GM18508 (cell line): ENCODE results near the gene TOP1.

Experiments
- ATAC-seq: cut with Tn5 transposase; IDR thresholded peaks from one replicate; pipeline ENCODE4 v1.9.1; 2021; ENCODE audit warnings: moderate number of reproducible peaks; ENCODE audit not compliant: insufficient read depth, unreplicated experiment

TOP1 gene

DNA sequence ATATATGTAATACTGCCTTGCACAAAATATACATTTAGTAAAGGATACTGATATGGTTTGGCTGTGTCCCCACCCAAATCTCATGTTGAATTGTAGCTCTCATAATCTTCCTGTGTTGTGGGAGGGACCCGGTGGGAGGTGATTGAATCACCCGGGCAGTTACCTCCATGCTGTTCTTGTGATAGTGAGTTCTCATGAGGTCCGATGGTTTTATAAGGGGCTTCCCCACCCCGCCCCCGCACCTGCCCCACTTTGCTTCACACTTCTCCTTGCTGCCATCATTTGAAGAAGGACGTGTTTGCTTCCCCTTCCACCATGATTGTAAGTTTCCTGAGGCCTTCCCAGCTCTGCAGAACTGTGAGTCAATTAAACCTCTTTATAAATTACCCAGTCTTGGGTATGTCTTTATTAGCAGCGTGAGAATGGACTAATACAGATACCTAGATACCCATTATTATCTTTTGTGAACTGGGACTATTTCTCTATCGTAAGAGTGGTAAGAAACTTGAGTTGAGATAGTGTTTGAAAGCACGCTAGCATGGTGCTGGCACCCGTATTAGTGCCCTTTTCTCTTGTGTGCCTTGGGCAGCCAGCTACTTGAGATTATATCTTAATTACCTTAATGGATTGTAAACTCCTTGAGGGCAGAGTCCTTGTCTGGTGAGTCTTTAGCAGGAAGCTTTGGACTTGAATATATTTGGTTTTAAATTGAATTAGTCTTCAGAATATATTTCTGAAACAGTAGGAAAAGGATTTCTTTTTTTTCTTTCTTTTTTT, 25.6 kb downstream of the TOP1 start:
- ATAC-seq: no peak

DNA sequence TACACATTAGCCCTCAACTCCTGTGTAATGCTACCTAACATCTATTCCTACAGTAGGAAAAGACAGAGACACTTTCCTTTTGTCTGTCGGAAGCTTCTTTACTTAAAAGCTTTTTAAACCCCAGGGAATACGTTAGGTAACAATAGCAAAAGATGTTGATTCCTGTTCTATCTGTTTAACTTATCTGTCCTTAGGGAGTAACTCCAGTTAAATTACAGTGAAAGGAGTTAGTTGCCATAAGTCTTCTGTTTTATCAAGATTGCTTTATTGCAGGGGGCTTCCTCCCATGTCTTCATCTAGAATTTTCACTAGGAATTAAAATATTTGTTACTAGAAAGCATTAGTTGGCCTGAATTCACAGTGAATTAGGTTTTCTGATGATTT, 26.2 kb downstream of the TOP1 start:
- ATAC-seq: no peak

DNA sequence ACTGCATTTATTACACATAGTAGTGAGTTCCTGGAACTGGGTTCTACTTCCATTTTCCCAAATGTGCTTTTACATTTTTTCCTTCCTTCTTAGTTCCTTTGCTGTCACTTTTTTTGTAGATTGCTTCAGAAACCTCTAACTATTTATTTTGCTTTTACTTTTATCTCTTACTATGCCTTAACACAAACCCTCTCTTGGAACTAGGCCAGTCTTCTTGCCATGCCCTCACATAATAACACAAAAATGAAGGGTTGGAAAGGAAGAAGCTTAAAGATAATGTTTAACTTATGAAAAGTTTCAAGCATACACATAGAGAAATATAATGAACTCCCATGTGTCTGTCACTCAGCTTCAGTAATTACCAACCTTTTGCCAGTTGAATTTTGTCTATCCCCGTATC, 27.1 kb downstream of the TOP1 start:
- ATAC-seq: no peak

DNA sequence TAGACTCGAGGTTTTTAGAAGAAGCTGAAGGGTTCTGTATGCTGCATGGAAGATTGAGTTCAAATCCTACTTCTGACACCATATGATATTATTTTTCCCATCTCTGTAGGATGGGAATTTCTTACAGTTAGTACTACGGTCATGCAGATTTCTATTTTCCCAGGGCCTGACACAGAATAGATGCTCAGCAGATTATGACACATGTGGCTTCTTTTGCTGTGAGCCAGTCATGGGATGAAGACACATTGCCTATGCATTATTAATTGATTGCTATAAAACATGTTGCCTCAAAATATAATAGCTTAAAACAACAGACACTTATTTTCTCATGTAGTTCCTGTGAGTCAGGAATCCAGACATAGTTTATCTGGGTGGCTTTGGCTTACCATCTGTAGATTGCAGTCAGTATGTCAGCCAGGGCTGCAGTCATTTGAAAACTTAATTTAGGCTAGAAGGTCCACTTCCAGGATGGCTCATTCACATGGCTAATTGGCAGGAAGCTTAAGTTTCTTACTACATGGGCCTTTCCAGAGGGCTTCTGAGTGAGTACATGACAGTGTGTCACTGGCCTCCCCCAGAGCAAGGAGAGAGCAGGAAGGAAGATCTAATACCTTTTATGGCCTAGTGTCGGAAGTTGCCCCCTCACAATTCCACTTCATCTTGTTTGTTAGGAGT, 29.5 kb downstream of the TOP1 start:
- ATAC-seq: no peak

DNA sequence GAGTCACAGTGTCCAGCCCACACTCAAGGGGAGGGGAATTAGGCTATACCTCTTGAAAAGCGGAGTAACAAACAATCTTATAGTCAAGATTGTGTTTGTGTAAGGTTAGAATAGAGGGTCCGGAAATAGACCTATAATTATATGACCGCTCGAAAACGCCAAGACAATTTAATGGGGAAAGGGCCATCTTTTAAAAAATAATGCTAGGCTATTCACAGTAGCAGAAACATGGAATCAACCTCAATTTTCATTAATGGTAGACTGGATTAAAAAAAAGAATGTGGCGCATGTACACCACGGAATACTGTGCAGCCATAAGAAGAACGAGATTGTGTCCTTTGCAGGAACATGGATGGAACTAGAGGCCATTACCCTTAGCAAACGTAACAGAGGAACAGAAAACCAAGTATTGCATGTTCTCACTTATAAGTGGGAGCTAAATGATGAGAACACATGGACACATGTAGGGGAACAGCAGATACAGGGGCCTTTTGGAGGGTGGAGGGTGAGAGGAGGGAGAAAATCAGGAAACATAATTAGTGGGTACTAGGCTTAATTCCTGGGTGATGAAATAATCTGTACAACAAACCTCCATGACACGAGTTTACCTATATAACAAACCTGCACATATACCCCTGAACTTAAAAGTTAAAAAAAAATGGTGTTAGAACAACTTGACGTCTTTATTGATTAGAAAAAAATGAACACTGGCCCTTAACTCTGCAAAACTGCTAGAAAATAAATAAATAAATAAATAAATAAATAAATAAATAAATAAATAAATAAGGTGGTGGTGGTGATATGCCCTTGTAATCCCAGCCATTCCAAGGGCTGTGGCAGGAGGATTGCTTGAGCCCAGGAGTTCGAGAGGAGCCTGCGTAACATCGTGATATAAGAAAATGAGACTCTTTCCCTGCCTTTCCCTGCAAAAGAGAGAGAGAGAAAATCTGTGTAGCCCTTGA, 30.3 kb downstream of the TOP1 start:
- ATAC-seq: no peak

DNA sequence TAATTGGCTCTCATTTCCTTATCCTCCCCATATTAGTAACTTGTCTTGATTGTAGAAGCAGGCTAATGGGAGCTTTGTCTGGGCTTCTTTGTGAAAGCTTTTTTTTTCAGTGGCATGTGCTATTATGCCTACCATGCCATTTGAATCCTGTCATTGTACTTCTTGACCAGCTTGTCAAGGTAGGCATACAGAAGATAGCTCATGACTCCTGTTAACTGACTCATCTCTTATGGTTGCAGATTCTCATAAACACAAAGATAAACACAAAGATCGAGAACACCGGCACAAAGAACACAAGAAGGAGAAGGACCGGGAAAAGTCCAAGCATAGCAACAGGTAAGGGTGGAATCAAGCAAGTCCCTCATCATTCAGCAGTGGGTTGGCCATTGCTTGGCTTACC, 32.5 kb downstream of the TOP1 start:
- ATAC-seq: no peak

DNA sequence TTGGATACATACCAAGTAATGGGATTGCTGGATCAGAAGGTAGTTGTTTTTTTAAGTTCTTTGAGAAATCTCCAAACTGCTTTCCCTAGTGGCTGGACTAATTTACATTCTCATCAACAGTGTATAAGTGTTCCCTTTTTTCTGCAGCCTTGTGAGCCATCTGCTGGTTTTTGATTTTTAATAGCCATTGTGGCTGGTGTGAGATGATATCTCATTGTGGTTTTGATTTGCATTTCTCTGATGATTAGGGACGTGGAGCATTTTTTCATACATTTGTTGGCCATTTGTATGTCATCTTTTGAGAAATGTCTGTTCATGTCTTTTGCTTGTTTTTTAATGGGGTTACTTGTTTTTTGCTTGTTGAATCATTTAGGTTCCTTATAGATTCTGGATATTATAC, 34.8 kb downstream of the TOP1 start:
- ATAC-seq: no peak

DNA sequence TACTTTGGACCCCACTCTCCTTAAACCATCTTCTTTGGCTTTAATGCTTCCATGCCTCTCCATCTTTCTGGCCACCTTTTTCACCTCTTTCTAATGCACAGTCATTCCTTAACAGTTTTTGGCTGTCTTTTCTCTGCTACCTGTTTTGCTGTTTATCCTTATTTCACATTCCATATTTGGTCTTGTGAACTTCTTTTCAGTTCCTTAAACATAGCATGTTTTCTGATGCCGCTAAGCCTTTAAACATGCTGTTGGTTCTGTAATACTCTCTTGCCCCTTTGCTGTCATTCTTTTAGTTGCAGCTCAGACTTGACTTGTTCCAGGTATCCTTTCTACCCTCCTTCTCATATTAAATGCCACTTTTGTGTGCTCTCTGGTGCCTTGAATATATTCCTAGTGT, 35.8 kb downstream of the TOP1 start:
- no peak for ATAC-seq

DNA sequence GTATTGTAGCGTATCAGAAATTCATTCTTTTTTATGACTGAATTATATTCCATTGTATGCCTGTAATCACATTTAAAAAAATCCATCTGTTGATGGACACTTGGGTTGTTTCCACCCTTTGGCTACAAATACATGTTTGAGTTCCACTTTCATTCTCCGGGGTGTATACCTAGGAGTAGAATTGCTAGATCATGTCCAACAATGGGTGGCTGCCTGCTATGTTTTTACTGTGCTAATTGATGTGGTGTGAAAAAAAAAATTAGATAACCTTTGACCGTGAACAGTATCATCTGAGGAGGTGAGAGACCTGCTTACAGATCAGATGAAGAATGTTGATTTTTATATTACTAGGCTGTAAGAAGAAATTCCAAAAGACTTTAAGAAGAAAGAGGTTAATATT, 37.1 kb downstream of the TOP1 start:
- no peak for ATAC-seq

DNA sequence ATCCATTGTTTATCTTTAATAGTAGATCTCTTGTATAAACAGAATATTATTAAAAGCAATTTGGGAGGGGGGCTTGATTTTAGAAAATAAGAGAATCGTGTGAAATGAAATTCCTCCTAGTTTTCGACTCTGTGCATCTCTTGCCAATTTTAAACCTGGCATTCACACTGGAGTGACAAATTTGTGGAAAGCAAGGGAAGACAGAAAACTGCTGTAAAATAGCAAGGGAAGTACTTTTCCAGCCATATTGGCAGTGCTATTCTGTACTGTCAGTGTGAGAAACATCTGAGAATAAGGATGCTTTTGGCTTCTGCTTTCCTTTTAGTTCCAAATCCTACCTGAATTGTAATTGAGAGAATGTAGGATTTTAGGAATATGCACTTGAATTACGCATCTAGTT, 40.2 kb downstream of the TOP1 start:
- no peak for ATAC-seq

DNA sequence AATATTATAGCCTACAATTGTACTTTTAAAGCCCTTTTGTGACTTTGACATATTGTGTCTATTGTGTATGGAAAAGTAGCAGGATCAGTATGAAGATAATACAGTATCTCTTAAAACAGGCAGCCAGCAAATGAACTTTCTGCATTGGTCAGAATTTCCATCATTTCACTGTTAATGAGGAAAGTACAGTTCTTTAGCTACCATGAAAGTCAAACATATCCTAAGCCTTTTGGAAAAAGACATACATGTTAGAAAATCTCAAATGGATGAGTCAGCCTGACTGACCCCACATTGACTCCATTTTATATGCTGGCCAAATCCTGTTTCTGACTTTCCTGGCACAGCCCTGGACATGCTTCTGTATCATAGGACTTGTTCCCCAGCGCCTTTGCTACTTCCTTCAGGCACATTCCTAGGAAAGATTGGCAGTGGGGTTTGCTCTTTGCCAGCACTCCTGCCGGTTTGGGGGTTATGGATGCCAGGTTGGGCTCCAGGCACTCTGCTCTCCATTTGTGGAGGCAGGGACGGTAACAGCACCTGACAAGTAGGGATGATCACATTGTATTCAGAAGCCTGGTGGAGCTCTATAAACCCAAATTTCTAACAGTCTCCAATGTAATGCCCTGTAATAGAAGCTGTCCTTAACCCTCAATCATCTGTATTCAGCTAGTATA, 43.7 kb downstream of the TOP1 start:
- ATAC-seq: no peak

DNA sequence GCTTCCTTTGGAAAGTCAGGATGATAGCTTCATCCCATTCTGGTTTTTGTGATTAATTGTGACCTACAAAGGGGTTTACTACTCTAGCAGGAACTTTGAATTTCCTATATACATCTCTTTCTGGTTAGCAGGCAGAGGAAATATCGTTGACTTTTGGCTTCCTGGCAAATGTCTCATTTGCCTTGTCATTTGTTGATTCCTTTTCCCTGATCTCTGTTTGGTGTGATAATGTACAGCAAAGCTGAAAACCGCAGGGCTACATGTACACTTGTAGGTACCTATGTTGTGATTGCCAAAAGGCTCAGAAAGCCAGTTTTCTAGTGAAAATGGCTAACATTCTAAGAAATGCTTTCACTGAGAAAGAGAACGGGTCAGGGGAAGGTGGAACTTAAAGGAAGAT, 44.3 kb downstream of the TOP1 start:
- ATAC-seq: no peak

DNA sequence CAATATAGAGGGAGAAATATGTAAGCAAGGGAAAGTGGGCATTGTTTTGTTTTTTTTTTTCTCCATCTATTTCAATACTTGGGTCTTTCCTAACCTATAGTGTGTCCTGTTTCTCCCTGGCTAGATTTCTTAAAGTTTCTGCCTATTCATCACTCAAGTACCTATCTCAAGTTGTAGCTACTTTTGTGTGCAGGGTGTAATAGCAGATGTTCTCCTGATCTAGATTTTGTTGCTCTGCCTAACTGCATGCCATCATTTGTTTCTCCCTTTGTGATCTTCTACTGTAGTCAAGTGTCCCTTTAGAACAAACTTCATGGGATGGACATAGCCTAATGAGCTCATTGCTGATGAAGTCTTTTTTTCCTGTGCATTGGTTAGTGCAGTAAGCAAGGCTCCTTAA, 45.8 kb downstream of the TOP1 start:
- no peak for ATAC-seq

DNA sequence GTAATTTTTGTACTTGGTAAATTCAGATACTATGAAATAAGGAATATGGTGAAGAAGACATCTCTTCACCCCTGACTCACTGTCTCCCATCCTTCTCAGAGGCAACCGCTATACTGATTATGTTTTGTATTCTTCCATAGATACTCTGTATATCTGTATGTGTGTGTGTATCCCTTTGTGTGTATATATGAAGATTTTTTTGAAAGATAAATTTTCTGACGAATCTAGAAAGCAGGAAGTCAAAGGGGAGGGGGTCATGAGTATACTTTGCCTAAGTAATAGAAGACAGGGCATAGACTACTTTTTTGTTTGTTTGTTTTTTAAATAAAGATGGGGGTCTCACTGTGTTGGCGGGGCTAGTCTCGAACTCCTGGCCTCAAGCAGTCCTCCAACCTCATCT, 48.2 kb downstream of the TOP1 start:
- no peak for ATAC-seq

DNA sequence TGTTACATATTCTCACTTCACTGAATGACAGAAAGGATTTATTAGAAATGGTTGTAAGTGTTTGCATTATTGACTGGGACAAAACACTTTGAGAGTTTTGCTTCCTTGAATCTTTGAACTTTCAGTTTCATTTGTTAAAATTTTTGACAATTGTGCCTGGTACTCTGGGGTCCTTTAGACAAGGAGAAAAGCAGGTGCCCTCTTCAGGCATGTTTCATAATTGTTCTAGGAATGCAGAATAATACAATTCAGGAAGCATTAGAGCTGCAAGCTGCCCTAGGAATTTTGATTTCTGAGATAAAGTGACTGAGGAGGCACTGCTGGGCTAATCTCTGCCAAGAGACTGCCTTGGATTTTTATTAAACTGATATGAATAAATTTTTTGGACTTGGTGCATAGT, 49.7 kb downstream of the TOP1 start:
- ATAC-seq: no peak

DNA sequence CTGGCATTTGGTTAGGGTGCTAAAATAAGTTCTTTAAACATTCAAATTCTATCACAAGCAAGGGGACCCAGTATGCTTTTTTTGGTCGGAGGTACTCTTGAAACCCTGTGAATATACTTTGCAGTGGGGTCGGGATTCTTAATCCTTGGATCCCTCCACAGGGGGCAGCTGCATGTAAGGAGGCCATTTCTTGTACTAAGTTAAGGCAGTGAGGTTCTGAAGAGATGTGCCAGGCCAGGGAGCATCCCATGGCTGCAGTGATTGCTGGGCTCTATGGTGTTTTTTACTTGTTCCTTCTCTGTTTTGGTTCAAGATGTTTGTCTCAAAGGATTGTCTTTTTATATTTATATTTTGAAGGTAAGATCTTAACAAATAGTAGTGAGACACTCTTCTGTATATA, 50.4 kb downstream of the TOP1 start:
- ATAC-seq: no peak

DNA sequence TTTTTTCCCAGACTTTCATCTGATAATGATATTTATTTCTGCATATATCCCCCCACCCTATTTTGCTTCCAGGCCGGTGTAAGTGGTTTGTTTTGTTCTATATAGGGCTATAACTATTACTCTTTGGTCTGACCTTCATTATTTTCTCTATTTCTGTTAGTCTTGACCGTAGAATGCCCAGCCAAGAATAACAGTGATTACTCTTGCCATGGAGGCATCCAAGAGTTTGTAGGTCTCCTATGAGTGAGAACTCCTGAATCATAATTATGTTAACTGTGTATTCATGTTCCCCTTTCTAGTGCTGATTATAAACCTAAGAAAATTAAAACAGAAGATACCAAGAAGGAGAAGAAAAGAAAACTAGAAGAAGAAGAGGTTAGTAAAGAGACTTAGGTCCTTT, 52.2 kb downstream of the TOP1 start:
- ATAC-seq: no peak

DNA sequence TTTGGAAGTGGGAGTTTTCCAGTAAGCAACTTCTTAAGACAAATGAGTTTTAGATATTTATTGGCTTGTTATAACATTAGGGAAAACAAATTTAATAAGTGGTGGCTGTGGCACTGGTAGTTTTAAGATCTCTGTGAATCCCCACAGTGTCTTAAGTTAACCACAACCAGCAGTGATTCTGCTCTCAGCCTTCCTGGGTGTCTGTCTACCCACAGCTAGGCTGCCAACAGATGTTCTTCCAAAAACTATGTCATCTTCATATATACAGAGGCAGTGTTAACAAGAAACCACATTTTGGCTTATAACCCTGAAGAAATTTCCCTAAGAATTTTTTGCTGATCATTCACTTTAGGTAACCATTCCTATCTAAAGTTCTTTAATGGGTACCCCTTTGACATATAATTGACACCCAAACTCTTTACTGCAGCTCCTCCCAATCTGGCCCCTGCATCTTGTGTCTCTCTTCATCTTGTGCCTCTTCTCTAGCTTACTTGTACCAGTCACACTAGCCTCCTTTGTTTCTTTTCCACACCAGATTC, 52.7 kb downstream of the TOP1 start:
- ATAC-seq: no peak

DNA sequence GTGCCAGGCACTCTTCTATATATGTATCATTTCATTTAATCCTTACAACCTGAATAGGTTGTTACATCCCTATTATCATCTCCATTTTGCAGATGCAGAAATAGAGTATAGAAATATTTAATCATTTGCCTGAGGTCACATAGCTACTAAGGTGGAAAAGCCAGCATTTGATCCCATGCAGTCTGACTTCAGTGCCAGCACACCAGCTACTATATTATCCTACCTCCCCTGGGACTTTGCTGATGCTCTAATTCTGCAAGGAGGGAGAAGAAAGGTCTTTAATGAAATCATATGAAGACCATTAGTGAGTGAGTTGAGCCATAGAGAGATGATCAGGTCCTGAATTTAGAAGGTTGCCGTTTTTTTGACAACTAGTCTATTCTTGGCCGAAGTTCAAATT, 53.7 kb downstream of the TOP1 start:
- no peak for ATAC-seq

DNA sequence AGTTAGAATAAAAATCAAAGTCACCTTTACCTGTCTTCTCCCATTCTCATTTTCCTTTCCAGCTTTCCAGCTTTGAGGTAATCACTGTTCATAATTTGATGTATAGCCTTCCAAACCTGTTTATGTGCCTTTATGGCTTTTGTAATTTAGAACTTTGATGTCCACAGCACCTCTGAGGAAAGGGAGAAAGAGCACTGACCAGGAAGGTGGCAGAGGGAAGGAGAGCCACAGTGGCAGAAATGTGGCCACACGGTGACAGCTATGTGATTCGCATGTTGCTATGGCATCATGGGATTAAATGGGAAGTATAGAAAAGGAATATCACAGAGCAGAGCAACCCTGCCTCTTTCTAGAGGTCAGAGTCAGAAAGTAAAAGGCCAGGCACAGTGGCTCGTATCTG, 57.0 kb downstream of the TOP1 start:
- ATAC-seq: no peak
